ENCODE measurements around the gene TENM3. TPM values are rescaled to one million over a fixed set of nuclear protein-coding genes. Genes with fewer than 3 reads are reported as not detected.

TENM3 gene
- total and polyA plus RNA-seq, 2 experiments from 2014 or later, result 16.1 to 70.9 TPM

GRCh38 chr4:182242787-182243186, 415 bp upstream of the TENM3 start:
- H3K4me2 ChIP-seq, result no peak overlapping the region
- 71% methylated on average over 6 of the region's 6 CpGs for WGBS (ENCODE audit: low lambda C conversion rate, missing lambda C conversion rate)
- peak overlapping the region; percentile 46 for H3K27ac ChIP-seq
- no peaks in the 10 kb centered on the region for H3K36me3 ChIP-seq (replicated peaks; ENCODE audit: insufficient read depth, low read depth)
- H4K20me1 ChIP-seq (ENCODE audit: insufficient read depth, poor library complexity, severe bottlenecking), result no peaks in the 10 kb centered on the region
- H3K9me2 ChIP-seq (replicated peaks; ENCODE audit: insufficient read depth), result no peaks in the 10 kb centered on the region
- H3K4me3 ChIP-seq, result no peak overlapping the region
- DNase-seq (ENCODE audit: low spot score), result peak; percentile 43
- no peaks in the 10 kb centered on the region for H3K27me3 ChIP-seq
- no peak overlapping the region for H2AFZ ChIP-seq
- H3K79me2 ChIP-seq, result no peaks in the 10 kb centered on the region
- TF ChIP-seq, protein P1, sequence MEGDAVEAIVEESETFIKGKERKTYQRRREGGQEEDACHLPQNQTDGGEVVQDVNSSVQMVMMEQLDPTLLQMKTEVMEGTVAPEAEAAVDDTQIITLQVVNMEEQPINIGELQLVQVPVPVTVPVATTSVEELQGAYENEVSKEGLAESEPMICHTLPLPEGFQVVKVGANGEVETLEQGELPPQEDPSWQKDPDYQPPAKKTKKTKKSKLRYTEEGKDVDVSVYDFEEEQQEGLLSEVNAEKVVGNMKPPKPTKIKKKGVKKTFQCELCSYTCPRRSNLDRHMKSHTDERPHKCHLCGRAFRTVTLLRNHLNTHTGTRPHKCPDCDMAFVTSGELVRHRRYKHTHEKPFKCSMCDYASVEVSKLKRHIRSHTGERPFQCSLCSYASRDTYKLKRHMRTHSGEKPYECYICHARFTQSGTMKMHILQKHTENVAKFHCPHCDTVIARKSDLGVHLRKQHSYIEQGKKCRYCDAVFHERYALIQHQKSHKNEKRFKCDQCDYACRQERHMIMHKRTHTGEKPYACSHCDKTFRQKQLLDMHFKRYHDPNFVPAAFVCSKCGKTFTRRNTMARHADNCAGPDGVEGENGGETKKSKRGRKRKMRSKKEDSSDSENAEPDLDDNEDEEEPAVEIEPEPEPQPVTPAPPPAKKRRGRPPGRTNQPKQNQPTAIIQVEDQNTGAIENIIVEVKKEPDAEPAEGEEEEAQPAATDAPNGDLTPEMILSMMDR (IDR thresholded peaks at IDR 0.05; ENCODE audit: poor library complexity), result no peak
- TF ChIP-seq EZH2phosphoT487 (IDR thresholded peaks at IDR 0.05; ENCODE audit: low read depth, severe bottlenecking, unreplicated experiment) (no peak), EZH2 (IDR thresholded peaks at IDR 0.05; ENCODE audit: borderline replicate concordance) (no peak)
- peaks cover 13% of the 10 kb centered on the region for H3K4me1 ChIP-seq (ENCODE audit: insufficient read depth)
- no peaks in the 10 kb centered on the region for H3K9me3 ChIP-seq (ENCODE audit: low read depth)

DNA sequence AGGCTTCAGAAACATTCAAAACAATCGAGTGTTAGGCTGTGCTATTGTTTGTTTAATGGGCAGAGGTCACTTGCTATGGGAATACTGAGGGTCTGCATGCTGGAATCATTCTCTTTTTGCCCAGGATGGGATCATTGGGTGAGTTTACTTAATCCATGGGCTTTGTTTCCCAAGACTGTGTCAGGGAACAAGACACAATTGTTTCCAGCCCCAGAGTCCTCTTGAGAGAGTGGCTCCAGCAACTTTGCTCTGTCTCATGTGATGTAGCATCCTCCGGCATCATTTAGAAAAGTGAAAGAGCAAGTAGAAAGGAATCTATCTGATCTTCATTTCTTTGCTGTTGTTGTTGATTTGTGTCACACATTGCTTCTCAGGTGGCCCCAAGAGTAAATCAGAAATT, 1.8 kb downstream of the TENM3 start:
- no peaks in the 10 kb centered on the region for H3K9me2 ChIP-seq (replicated peaks; ENCODE audit: insufficient read depth)
- no peaks in the 10 kb centered on the region for H4K20me1 ChIP-seq (ENCODE audit: insufficient read depth, poor library complexity, severe bottlenecking)
- no peak overlapping the region for H3K4me3 ChIP-seq
- TF ChIP-seq EZH2phosphoT487 (IDR thresholded peaks at IDR 0.05; ENCODE audit: low read depth, severe bottlenecking, unreplicated experiment), result no peak
- H3K27me3 ChIP-seq, result no peaks in the 10 kb centered on the region
- H3K36me3 ChIP-seq (replicated peaks; ENCODE audit: insufficient read depth, low read depth), result no peaks in the 10 kb centered on the region
- DNase-seq (ENCODE audit: low spot score), result no peak
- WGBS (ENCODE audit: low lambda C conversion rate, missing lambda C conversion rate), result 75% methylated on average over 2 of the region's 2 CpGs
- H3K4me1 ChIP-seq (ENCODE audit: insufficient read depth), result peaks cover 9% of the 10 kb centered on the region
- H3K9me3 ChIP-seq (ENCODE audit: low read depth), result no peaks in the 10 kb centered on the region
- H2AFZ ChIP-seq, result no peak overlapping the region
- H3K79me2 ChIP-seq, result no peaks in the 10 kb centered on the region
- peak overlapping the region; percentile 26 for H3K27ac ChIP-seq
- peak overlapping the region; percentile 61 for H3K4me2 ChIP-seq

GRCh38 chr4:182245541-182246215, 2.5 kb downstream of the TENM3 start:
- no peaks in the 10 kb centered on the region for H4K20me1 ChIP-seq (ENCODE audit: insufficient read depth, poor library complexity, severe bottlenecking)
- TF ChIP-seq EZH2 (IDR thresholded peaks at IDR 0.05; ENCODE audit: borderline replicate concordance) (no peak), EZH2phosphoT487 (IDR thresholded peaks at IDR 0.05; ENCODE audit: low read depth, severe bottlenecking, unreplicated experiment) (no peak)
- TF ChIP-seq, protein P1 (IDR thresholded peaks at IDR 0.05; ENCODE audit: poor library complexity), result no peak
- H3K36me3 ChIP-seq (replicated peaks; ENCODE audit: insufficient read depth, low read depth), result no peaks in the 10 kb centered on the region
- H3K4me2 ChIP-seq, result peak overlapping the region; percentile 61
- H3K4me1 ChIP-seq (ENCODE audit: insufficient read depth), result peaks cover 3% of the 10 kb centered on the region
- H3K9me2 ChIP-seq (replicated peaks; ENCODE audit: insufficient read depth), result no peaks in the 10 kb centered on the region
- 26% methylated on average over 10 of the region's 10 CpGs for WGBS (ENCODE audit: low lambda C conversion rate, missing lambda C conversion rate)
- no peaks in the 10 kb centered on the region for H3K79me2 ChIP-seq
- H3K27me3 ChIP-seq, result no peaks in the 10 kb centered on the region
- no peaks in the 10 kb centered on the region for H3K9me3 ChIP-seq (ENCODE audit: low read depth)
- peak; percentile 32 for DNase-seq (ENCODE audit: low spot score)
- H2AFZ ChIP-seq, result peak overlapping the region; percentile 2
- no peak overlapping the region for H3K4me3 ChIP-seq
- H3K27ac ChIP-seq, result peak overlapping the region; percentile 26

DNA sequence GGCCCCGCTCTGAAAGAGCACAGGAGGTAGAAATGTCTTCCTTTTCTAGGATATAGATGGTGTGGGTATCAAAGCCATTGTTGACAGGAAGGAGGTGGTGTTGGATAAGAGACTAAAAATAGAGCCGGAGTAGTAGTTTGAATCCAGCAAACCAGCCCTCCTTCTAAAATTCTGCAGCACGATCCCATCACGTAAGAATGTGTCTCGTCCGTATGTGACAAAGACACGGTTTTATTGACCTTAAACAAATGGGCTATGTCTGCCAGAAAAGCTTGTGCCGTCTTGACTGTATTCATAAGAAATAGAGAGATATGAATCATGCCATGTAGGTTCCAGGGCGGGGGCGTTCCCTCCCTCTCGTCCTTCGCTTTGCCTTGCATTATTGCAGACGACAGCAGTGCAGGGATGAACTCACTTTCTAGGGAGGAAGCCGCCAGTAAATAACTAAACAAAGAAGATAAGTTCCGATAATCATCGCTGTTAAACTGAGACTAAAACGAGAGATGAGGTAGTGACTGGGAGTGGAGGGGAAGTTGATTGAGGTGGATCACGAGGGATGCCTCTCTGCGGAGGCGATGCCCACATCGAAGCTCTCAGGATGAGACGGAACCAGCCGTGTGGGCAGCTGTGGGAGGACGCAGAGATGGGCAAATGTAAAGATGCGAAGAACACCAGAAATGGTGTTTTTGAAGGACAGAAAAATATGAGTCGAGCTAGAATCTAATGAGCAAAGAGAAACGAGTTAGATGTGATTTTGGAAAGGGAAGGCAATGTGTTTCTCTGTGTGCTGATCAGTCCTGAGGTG, 3.4 kb downstream of the TENM3 start:
- TF ChIP-seq, protein P1 (IDR thresholded peaks at IDR 0.05; ENCODE audit: poor library complexity), result no peak
- TF ChIP-seq EZH2 (IDR thresholded peaks at IDR 0.05; ENCODE audit: borderline replicate concordance) (no peak), EZH2phosphoT487 (IDR thresholded peaks at IDR 0.05; ENCODE audit: low read depth, severe bottlenecking, unreplicated experiment) (no peak)
- DNase-seq (ENCODE audit: low spot score), result peak; percentile 28
- H3K36me3 ChIP-seq (replicated peaks; ENCODE audit: insufficient read depth, low read depth), result no peaks in the 10 kb centered on the region
- H4K20me1 ChIP-seq (ENCODE audit: insufficient read depth, poor library complexity, severe bottlenecking), result no peaks in the 10 kb centered on the region
- H3K9me2 ChIP-seq (replicated peaks; ENCODE audit: insufficient read depth), result no peaks in the 10 kb centered on the region
- peak overlapping the region; percentile 61 for H3K4me2 ChIP-seq
- 49% methylated on average over 27 of the region's 27 CpGs for whole genome bisulfite sequencing (ENCODE audit: low lambda C conversion rate, missing lambda C conversion rate)
- no peaks in the 10 kb centered on the region for H3K9me3 ChIP-seq (ENCODE audit: low read depth)
- H3K79me2 ChIP-seq, result no peaks in the 10 kb centered on the region
- peak overlapping the region; percentile 26 for H3K27ac ChIP-seq
- no peak overlapping the region for H3K4me3 ChIP-seq
- H2AFZ ChIP-seq, result peak overlapping the region; percentile 2
- H3K4me1 ChIP-seq (ENCODE audit: insufficient read depth), result no peaks in the 10 kb centered on the region
- H3K27me3 ChIP-seq, result no peaks in the 10 kb centered on the region

All from hepatocyte (in vitro differentiated cells).